Activated CD4-positive, alpha-beta T cell treated with anti-CD3 and anti-CD28 coated beads, Interleukin-2, amount 10 ng/mL, durations not matched to agents 7 days and 5 days (primary cell): ENCODE results near the gene PDE4D. TPM values are rescaled to one million over a fixed set of nuclear protein-coding genes. Genes with fewer than 3 reads are reported as not detected.
"Not testable (repeated sequence)": the region's sequence is repeated elsewhere in the genome, so short reads cannot be mapped to it uniquely, and the experiment has no call there.

Experiments used
- CTCF ChIA-PET: fragments of 350-600 bp; sonication (Branson Sonifier 250); formaldehyde crosslinking; loops from one replicate; lab custom pipeline; 2021; ENCODE audit warnings: antibody characterized with exemption; lab: Charles Lee
- POLR2A ChIA-PET: fragments of 350-600 bp; sonication (Branson Sonifier 250); formaldehyde crosslinking; loops from one replicate; lab custom pipeline; 2021; ENCODE audit warnings: antibody characterized with exemption; lab: Charles Lee
- DNase-seq: peaks from one replicate; pipeline ENCODE4 v3.0.0-alpha.2; 2020
- H3K27ac Mint-ChIP-seq: one replicate; pipeline ENCODE4 v1.8.0; 2021; ENCODE audit warnings: mild to moderate bottlenecking, moderate library complexity, mixed read lengths
- H3K27me3 Mint-ChIP-seq: one replicate; pipeline ENCODE4 v1.8.0; 2021; ENCODE audit warnings: mixed read lengths
- H3K36me3 Mint-ChIP-seq: one replicate; pipeline ENCODE4 v1.8.0; 2021; ENCODE audit warnings: low read depth, mixed read lengths
- H3K4me1 Mint-ChIP-seq: one replicate; pipeline ENCODE4 v1.8.0; 2021; ENCODE audit warnings: mixed read lengths
- H3K4me3 Mint-ChIP-seq: one replicate; pipeline ENCODE4 v1.8.0; 2021; ENCODE audit warnings: mild to moderate bottlenecking, moderate library complexity, mixed read lengths
- H3K9me3 Mint-ChIP-seq: one replicate; pipeline ENCODE4 v1.8.0; 2021; ENCODE audit warnings: mixed read lengths
- total RNA-seq, 2 experiments: library from RNA; stranded (reverse); gene quantifications; one replicate each; pipeline ENCODE4 v1.2.3, GENCODE V29; 2021

The PDE4D gene
- total RNA-seq, 2 experiments from 2014 or later: 62.0 to 67.8 TPM

DNA sequence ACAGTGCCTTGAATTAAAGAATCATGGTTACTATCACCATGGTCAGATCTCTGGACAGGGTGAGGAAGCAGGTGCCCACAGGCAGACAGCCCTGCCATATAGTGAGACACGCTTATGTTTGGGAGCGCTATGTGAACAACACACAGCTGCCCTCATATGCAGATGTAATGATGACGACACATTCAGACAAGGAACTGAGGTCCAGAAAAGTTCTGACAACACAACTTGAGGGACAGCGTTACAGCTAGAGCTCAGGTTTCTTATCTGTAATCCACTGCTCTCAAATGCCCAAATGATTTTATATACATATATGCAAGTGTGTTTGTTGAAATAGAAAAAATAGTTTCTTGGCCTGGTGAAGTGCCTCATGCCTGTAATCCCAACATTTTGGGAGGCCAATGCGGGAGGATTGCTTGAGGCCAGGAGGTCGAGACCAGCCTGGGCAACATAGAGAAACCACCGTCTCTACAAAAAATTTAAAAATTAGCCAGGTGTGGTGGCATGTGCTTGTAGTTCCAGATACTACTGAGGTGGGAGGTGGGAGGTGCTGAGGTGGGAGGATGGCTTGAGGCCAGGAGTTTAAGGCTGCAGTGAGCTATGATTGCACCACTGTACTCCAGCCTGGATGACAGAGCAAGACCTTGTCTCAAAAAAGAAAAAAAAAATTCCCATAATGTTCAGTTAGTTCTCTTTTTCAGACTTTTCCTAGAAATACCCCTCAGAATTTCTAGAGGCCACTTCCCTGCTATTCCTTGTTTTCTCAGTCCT lies 887.4 kb downstream of the PDE4D start:
- Mint-ChIP-seq H3K4me1 (peaks cover 73% of the 10 kb centered on the region), H3K9me3 (peaks cover 3% of the 10 kb centered on the region), H3K27ac (no peak overlapping the region), H3K4me3 (no peak overlapping the region), H3K36me3 (peaks cover 28% of the 10 kb centered on the region), H3K27me3 (no peaks in the 10 kb centered on the region)
- ChIA-PET POLR2A (no interaction called here), CTCF (interaction anchor here (1.2 kb wide), 1 partner anchor 145 kb away, joined by 3 read pairs; no protein-coding TSS in a partner anchor)
- DNase-seq: no peak

DNA sequence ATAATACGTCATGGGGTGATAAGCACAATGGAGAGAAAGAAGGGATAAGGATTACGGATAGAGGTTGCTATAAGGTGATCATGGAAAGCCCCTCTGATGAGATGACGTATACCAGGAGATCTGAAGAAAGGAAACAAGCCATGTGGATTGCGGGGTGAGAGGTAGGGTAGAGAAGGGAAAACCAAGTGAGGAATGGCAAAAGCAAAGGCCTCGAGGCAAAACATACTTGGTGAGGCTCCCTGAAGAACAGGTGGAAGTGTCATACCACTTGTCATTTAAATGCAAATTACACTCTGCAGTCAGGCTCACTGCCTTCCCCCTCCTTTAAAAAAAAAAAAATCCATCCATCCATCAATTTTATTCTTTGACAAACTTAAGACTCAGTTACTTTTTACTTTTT lies 889.9 kb downstream of the PDE4D start:
- Mint-ChIP-seq H3K9me3 (no peaks in the 10 kb centered on the region), H3K4me3 (no peak overlapping the region), H3K27me3 (no peaks in the 10 kb centered on the region), H3K27ac (no peak overlapping the region), H3K36me3 (peaks cover 14% of the 10 kb centered on the region), H3K4me1 (peaks cover 67% of the 10 kb centered on the region)
- CTCF ChIA-PET: interaction anchor here (0.7 to 2.3 kb wide), 2 partner anchors 170 to 1254 kb away, joined by 3 to 7 read pairs; no protein-coding TSS in a partner anchor
- no peak for DNase-seq
- POLR2A ChIA-PET: no interaction called here

DNA sequence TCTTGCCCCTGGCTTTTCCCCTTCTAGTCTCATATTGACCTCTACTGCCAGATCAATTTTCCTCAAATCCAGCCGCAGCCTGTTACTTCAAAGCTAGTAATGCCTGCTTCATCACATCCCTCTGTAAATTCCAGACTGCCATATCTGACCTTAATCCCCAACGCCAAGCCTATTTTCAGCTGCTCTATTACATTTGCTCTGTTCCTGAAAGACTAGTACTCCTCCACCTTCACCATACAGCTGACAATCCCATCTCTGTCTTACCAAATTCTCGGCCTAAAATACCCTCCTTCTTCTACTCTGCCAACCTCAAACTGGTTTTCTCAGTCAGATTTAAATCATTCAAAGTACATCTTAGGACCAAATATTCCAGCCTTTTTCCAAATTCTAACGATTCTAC lies 890.4 kb downstream of the PDE4D start:
- no peak overlapping the region for H3K27ac Mint-ChIP-seq
- H3K9me3 Mint-ChIP-seq: no peaks in the 10 kb centered on the region
- H3K4me1 Mint-ChIP-seq: peaks cover 66% of the 10 kb centered on the region
- no peak for DNase-seq
- no peak overlapping the region for H3K4me3 Mint-ChIP-seq
- CTCF ChIA-PET: interaction anchor here (2.3 kb wide), 1 partner anchor 171 kb away, joined by 7 read pairs; no protein-coding TSS in a partner anchor
- POLR2A ChIA-PET: no interaction called here
- H3K36me3 Mint-ChIP-seq: peaks cover 12% of the 10 kb centered on the region
- no peaks in the 10 kb centered on the region for H3K27me3 Mint-ChIP-seq

DNA sequence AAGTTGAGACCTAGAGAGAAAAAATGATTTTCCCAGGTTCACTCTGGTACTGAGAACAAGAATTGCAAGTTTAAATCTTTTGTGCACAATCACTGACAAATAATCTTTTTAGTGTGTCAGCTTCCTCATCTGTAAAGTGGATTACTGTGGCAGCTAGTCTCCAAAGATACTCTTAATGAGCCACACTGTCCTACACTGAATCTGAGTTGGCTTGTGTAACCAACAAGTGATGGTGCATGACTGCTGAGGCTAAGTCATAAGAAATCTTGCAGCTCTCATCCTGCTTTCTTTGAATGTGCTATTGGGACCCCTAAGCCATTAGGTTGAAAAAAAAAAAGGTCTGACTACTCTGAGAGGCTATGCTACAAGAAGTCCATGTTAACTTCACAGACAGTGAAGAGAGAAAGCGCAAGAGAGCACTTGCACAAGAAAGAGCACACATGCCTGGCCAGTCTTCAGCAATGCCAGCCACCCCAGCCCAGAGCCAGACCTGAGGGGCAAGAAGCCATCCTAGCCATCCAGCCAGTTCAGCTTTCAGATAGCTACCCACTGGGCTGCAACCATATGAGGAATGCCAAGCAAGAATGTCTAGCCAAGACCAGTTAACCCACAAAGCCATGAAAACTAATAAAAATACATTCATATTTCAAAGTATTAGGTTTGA lies 891.2 kb downstream of the PDE4D start:
- POLR2A ChIA-PET: no interaction called here
- H3K27me3 Mint-ChIP-seq: no peaks in the 10 kb centered on the region
- no peak overlapping the region for H3K27ac Mint-ChIP-seq
- peaks cover 63% of the 10 kb centered on the region for H3K4me1 Mint-ChIP-seq
- H3K36me3 Mint-ChIP-seq: peaks cover 12% of the 10 kb centered on the region
- H3K4me3 Mint-ChIP-seq: no peak overlapping the region
- CTCF ChIA-PET: interaction anchor here (1.1 to 2.3 kb wide), 3 partner anchors 16 to 172 kb away, joined by 3 to 7 read pairs (median 3); no protein-coding TSS in a partner anchor
- no peaks in the 10 kb centered on the region for H3K9me3 Mint-ChIP-seq
- no peak for DNase-seq

DNA sequence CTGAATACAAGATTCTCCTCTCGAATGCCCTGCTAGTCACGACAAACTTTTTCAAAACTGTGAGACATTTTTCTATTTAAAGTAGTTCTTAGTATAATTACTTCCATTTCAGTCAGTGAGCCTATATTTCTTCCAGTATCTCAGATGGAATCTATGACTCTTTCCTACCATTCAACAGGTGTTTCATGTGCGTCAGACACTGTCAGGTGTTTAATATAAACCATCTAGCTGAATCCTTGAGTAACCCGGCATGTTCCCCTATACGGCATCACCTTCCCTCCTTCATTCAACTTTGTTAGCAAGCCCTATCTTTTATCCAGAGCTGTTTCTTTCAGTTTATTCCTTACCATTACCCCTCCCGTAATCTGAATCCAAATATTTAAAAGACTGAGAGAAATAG lies 891.8 kb downstream of the PDE4D start:
- Mint-ChIP-seq H3K36me3 (peaks cover 12% of the 10 kb centered on the region), H3K27ac (no peak overlapping the region), H3K9me3 (no peaks in the 10 kb centered on the region), H3K4me1 (peaks cover 63% of the 10 kb centered on the region), H3K27me3 (no peaks in the 10 kb centered on the region), H3K4me3 (no peak overlapping the region)
- DNase-seq: no peak
- ChIA-PET POLR2A (no interaction called here), CTCF (interaction anchor here (1.1 to 2.3 kb wide), 3 partner anchors 16 to 172 kb away, joined by 3 to 7 read pairs (median 3); no protein-coding TSS in a partner anchor)

DNA sequence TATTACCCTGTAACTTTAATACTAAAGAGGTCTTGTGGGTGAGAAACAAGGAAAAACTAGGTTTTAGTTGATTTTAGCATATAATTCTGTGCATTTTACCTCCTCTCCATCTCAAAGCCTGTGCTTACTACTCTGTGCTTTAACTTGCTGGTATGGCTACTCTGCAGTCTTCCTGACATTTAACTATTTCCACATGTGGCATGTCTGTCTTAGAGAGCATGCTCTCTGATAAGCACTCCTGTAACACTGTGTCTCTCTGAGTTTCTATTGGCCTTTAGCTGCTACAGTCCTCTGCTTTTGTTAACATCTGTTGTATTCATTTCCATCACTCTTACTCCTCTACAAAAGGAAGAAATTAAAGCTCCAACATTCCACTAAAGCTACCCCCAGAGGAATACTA lies 892.4 kb downstream of the PDE4D start:
- H3K4me3 Mint-ChIP-seq: no peak overlapping the region
- peaks cover 61% of the 10 kb centered on the region for H3K4me1 Mint-ChIP-seq
- no peak for DNase-seq
- H3K9me3 Mint-ChIP-seq: no peaks in the 10 kb centered on the region
- peaks cover 12% of the 10 kb centered on the region for H3K36me3 Mint-ChIP-seq
- no peak overlapping the region for H3K27ac Mint-ChIP-seq
- ChIA-PET CTCF (interaction anchor here (1.1 to 1.5 kb wide), 2 partner anchors 17 to 108 kb away, joined by 3 read pairs; no protein-coding TSS in a partner anchor), POLR2A (no interaction called here)
- no peaks in the 10 kb centered on the region for H3K27me3 Mint-ChIP-seq

DNA sequence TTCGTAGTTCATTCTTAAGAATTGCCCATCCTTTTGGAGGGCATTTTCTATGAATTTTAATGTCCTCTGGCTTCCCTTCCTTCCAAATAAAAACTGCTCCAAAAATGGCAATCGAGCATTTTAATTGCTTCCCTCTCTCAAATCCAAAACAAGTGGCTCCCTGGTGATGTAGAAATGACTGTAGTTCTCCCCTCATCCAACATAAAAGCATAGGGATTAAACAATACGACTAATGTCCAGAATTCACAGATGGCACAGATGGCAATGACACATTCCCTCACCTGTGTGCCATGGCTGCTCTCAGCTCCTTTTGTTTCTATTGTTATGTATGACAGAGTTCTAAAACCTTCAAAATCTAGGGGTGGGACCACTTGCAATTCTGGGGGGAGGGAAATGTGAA lies 893.3 kb downstream of the PDE4D start:
- ChIA-PET POLR2A (no interaction called here), CTCF (interaction anchor here (1.0 to 1.6 kb wide), 2 partner anchors 15 to 174 kb away, joined by 4 to 5 read pairs; no protein-coding TSS in a partner anchor)
- peaks cover 58% of the 10 kb centered on the region for H3K4me1 Mint-ChIP-seq
- DNase-seq: no peak
- no peaks in the 10 kb centered on the region for H3K9me3 Mint-ChIP-seq
- peaks cover 16% of the 10 kb centered on the region for H3K36me3 Mint-ChIP-seq
- no peaks in the 10 kb centered on the region for H3K27me3 Mint-ChIP-seq
- no peak overlapping the region for H3K27ac Mint-ChIP-seq
- H3K4me3 Mint-ChIP-seq: no peak overlapping the region

DNA sequence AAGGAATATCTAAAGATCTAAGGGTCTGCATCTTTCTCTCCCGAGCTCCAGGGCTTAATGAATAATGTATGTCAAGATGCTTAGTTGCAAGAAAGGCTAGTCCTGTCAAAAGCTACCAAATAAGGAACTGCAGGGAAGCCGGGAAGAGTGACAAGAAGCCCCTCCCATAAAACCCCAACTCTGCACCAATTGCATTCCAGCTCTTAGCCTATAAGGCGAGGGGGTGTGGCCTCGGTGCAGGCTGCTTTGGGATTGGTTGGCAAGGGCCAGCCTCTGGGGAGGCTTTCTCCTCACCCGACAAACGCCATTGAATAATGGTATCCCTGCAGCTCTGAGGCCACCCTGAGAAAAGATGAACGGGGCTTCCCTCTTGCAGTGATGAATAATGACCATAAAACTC lies 893.7 kb downstream of the PDE4D start:
- no peak overlapping the region for H3K4me3 Mint-ChIP-seq
- H3K4me1 Mint-ChIP-seq: peaks cover 54% of the 10 kb centered on the region
- H3K27ac Mint-ChIP-seq: no peak overlapping the region
- H3K36me3 Mint-ChIP-seq: peaks cover 16% of the 10 kb centered on the region
- CTCF ChIA-PET: interaction anchor here (1.0 to 1.6 kb wide), 3 partner anchors 14 to 175 kb away, joined by 3 to 5 read pairs (median 4); no protein-coding TSS in a partner anchor
- no peaks in the 10 kb centered on the region for H3K9me3 Mint-ChIP-seq
- POLR2A ChIA-PET: no interaction called here
- DNase-seq: no peak
- H3K27me3 Mint-ChIP-seq: no peaks in the 10 kb centered on the region

DNA sequence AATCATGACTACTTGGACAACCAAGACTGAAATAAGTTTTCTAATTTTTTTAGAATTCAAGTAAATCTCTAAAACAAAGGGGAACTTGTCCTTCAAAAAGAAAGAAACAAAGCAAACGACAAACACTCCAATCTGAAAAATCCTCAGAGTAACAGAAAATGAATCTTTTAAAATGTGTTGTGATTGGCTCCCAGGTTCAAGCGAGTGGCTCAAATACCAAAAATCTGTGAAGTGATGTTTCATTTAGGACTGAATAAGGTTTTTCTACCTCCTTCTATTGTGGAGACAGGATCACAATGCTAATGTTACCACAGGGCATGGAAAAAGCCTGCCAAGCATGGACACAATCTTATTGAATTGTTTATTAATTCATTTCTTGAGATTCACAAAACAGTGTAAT lies 895.0 kb downstream of the PDE4D start:
- peaks cover 12% of the 10 kb centered on the region for H3K36me3 Mint-ChIP-seq
- H3K27me3 Mint-ChIP-seq: no peaks in the 10 kb centered on the region
- no peak overlapping the region for H3K4me3 Mint-ChIP-seq
- H3K9me3 Mint-ChIP-seq: no peaks in the 10 kb centered on the region
- no peak for DNase-seq
- H3K27ac Mint-ChIP-seq: no peak overlapping the region
- ChIA-PET CTCF (interaction anchor here (1.4 kb wide), 1 partner anchor 15 kb away, joined by 3 read pairs; no protein-coding TSS in a partner anchor), POLR2A (no interaction called here)
- H3K4me1 Mint-ChIP-seq: peaks cover 46% of the 10 kb centered on the region

DNA sequence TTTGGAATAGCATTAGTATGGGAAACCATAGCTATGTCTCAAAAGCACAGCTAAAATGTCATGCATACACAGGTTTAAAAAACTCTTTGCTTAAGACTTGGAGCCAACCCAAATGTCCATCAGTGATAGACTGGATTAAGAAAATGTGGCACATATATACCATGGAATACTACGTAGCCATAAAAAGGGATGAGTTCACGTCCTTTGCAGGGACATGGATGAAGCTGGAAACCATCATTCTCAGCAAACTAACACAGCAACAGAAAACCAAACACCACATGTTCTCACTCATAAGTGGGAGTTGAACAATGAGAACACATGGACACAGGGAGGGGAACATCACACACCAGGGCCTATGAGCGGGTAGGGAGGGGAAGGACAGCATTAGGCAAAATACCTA lies 897.7 kb downstream of the PDE4D start:
- H3K27me3 Mint-ChIP-seq, DNase-seq, H3K9me3 Mint-ChIP-seq, POLR2A ChIA-PET, H3K4me3 Mint-ChIP-seq, H3K27ac Mint-ChIP-seq: not testable (repeated sequence)
- H3K36me3 Mint-ChIP-seq: peaks cover 23% of the 10 kb centered on the region
- peaks cover 27% of the 10 kb centered on the region for H3K4me1 Mint-ChIP-seq
- CTCF ChIA-PET: interaction anchor here (0.8 to 1.6 kb wide), 5 partner anchors 8 to 179 kb away, joined by 3 to 4 read pairs (median 4); no protein-coding TSS in a partner anchor

DNA sequence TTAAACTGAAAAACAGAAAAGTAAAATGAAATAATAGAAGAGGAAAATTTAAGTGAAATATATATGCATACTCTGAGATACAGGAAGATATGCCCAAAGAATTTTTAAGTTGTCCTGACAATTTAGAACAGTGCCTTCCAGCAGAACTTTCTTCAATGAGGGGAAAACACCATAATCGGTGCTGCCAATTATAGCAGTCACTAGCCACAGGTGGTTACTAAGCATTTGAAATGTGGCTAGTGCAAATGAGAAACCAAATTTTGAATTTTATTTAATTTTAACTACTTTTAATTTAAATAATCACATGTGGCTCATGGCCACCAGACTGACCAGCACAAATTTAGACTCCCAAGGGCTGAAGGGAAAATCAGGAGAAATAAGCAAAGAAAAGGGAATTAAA lies 900.1 kb downstream of the PDE4D start:
- DNase-seq: no peak
- no peaks in the 10 kb centered on the region for H3K27me3 Mint-ChIP-seq
- POLR2A ChIA-PET: no interaction called here
- CTCF ChIA-PET: no interaction called here
- peaks cover 13% of the 10 kb centered on the region for H3K4me1 Mint-ChIP-seq
- H3K4me3 Mint-ChIP-seq: no peak overlapping the region
- no peak overlapping the region for H3K27ac Mint-ChIP-seq
- H3K9me3 Mint-ChIP-seq: no peaks in the 10 kb centered on the region
- H3K36me3 Mint-ChIP-seq: peaks cover 34% of the 10 kb centered on the region

DNA sequence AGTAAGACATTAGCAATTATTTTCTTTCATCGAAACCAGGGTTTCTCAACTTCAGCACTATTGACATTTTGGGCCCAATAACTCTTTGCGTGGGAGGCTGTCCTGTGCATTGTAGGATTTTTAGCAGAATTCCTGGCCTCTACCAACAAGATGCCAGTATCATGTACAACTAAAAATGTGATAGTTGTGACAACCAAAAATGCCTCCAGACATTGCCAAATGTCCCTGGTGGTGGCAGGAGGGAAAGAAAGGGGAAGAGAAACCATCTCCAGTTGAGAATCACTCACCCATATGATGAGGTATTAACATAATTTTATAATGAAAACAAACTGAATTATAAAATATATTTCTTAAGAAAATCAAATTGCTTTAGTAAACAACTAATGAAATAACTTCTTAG lies 904.6 kb downstream of the PDE4D start:
- Mint-ChIP-seq H3K9me3 (no peaks in the 10 kb centered on the region), H3K36me3 (peaks cover 64% of the 10 kb centered on the region), H3K27ac (no peak overlapping the region), H3K4me3 (no peak overlapping the region), H3K4me1 (peaks cover 3% of the 10 kb centered on the region), H3K27me3 (no peaks in the 10 kb centered on the region)
- POLR2A ChIA-PET: no interaction called here
- CTCF ChIA-PET: no interaction called here
- no peak for DNase-seq

DNA sequence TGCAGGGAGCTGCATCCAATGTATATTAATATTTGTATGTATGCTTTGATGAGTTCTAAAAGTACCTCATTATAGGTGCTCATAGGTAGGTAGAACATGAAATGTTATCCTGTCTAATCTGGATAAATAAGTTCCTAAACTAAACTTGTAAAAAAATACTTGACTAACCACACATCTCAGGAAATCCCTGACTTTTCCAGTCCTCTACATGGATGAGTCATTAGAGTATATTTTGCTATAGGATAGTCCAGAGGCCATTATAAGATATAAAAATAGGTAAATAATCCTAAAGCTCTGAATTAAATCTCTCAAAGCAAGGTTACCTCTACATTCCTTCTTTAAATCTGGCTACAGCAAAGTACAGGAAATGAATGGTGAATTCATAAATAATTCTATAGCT lies 906.3 kb downstream of the PDE4D start:
- DNase-seq: no peak
- H3K27me3 Mint-ChIP-seq: no peaks in the 10 kb centered on the region
- H3K4me1 Mint-ChIP-seq: peaks cover 2% of the 10 kb centered on the region
- H3K36me3 Mint-ChIP-seq: peaks cover 74% of the 10 kb centered on the region
- ChIA-PET POLR2A (no interaction called here), CTCF (interaction anchor here (0.6 kb wide), 1 partner anchor 96 kb away, joined by 3 read pairs; no protein-coding TSS in a partner anchor)
- peaks cover 5% of the 10 kb centered on the region for H3K9me3 Mint-ChIP-seq
- no peak overlapping the region for H3K4me3 Mint-ChIP-seq
- H3K27ac Mint-ChIP-seq: no peak overlapping the region
